GM23338 (cell line): ENCODE data around the gene SPC24. TPM values are rescaled to one million over a fixed set of nuclear protein-coding genes. Genes with fewer than 3 reads are reported as not detected.

Experiments
- ATAC-seq: fragments of 200-7000 bp; cut with Tn5 transposase; 3 replicates; pipeline ENCODE4 v1.9.1; 2020
- DNase-seq: peaks from one replicate; pipeline ENCODE4 v3.0.0-alpha.2; 2015; ENCODE audit warnings: low spot score
- H2AFZ ChIP-seq: fragments of 200-600 bp; sonication (generic); 2 replicates; pipeline ENCODE4 v1.8.0; 2016; ENCODE audit warnings: antibody characterized with exemption, mild to moderate bottlenecking, moderate library complexity
- H3F3A ChIP-seq: fragments of 200-600 bp; sonication (generic); replicated peaks from 2 replicates; pipeline ENCODE4 v1.8.0; 2017; ENCODE audit warnings: antibody characterized with exemption, mixed run types, low read depth
- H3K27ac ChIP-seq: fragments of 200-600 bp; sonication (generic); 2 replicates; pipeline ENCODE4 v1.6.1; 2016; ENCODE audit warnings: low read depth
- H3K27me3 ChIP-seq: fragments of 200-600 bp; sonication (generic); 2 replicates; pipeline ENCODE4 v1.8.0; 2016; ENCODE audit warnings: mild to moderate bottlenecking, mixed run types, moderate library complexity; ENCODE audit not compliant: insufficient read depth
- H3K36me3 ChIP-seq: fragments of 200-600 bp; sonication (generic); 2 replicates; pipeline ENCODE4 v1.8.0; 2016; ENCODE audit warnings: mild to moderate bottlenecking; ENCODE audit not compliant: insufficient read depth
- H3K4me1 ChIP-seq: fragments of 200-600 bp; sonication (generic); 2 replicates; pipeline ENCODE4 v1.8.0; 2016; ENCODE audit warnings: mild to moderate bottlenecking, moderate library complexity; ENCODE audit not compliant: insufficient read depth
- H3K4me2 ChIP-seq: fragments of 200-600 bp; sonication (generic); 2 replicates; pipeline ENCODE4 v1.7.1; 2017; ENCODE audit warnings: mixed run types
- H3K4me3 ChIP-seq: fragments of 200-600 bp; sonication (generic); 2 replicates; pipeline ENCODE4 v1.6.1; 2016; ENCODE audit warnings: mixed run types
- H3K79me2 ChIP-seq: fragments of 200-600 bp; sonication (generic); replicated peaks from 2 replicates; pipeline ENCODE4 v1.8.0; 2017; ENCODE audit warnings: mild to moderate bottlenecking; ENCODE audit not compliant: insufficient read depth
- H3K9me2 ChIP-seq: fragments of 200-600 bp; sonication (generic); 2 replicates; pipeline ENCODE4 v1.8.0; 2017; ENCODE audit not compliant: insufficient read depth
- H4K20me1 ChIP-seq: fragments of 200-600 bp; sonication (generic); replicated peaks from 2 replicates; pipeline ENCODE4 v1.8.0; 2017; ENCODE audit warnings: mild to moderate bottlenecking; ENCODE audit not compliant: insufficient read depth
- H3K27ac Mint-ChIP-seq: 2 replicates; pipeline ENCODE4 v1.8.0; 2020; ENCODE audit warnings: inconsistent platforms, mild to moderate bottlenecking, moderate library complexity, mixed read lengths
- H3K27me3 Mint-ChIP-seq: 3 replicates; pipeline ENCODE4 v1.8.0; 2022; ENCODE audit warnings: low read depth, mild to moderate bottlenecking, moderate library complexity, mixed read lengths, inconsistent platforms; ENCODE audit not compliant: insufficient read depth, poor library complexity
- H3K36me3 Mint-ChIP-seq: 3 replicates; pipeline ENCODE4 v1.8.0; 2021; ENCODE audit warnings: low read depth, mild to moderate bottlenecking, inconsistent platforms, moderate library complexity, mixed read lengths
- H3K4me1 Mint-ChIP-seq: 3 replicates; pipeline ENCODE4 v1.8.0; 2020; ENCODE audit warnings: mild to moderate bottlenecking, inconsistent platforms, mixed read lengths
- H3K4me3 Mint-ChIP-seq: 3 replicates; pipeline ENCODE4 v1.8.0; 2021; ENCODE audit warnings: moderate library complexity, mild to moderate bottlenecking, inconsistent platforms, mixed read lengths
- H3K9me3 Mint-ChIP-seq: 3 replicates; pipeline ENCODE4 v1.8.0; 2020; ENCODE audit warnings: moderate library complexity, mild to moderate bottlenecking, inconsistent platforms, mixed read lengths
- CREB1 ChIP-seq: fragments of 250-450 bp; sonication (Bioruptor Pico); IDR thresholded peaks from 2 replicates; pipeline ENCODE4 v1.5.0; 2020; ENCODE audit warnings: low read depth, mild to moderate bottlenecking, moderate library complexity
- EZH2 ChIP-seq: fragments of 200-600 bp; sonication (generic); IDR thresholded peaks from one replicate; pipeline ENCODE4 v1.8.0; 2017; ENCODE audit warnings: antibody characterized with exemption, mild to moderate bottlenecking, low read depth; ENCODE audit not compliant: unreplicated experiment
- EZH2phosphoT487 ChIP-seq: fragments of 200-600 bp; sonication (generic); IDR thresholded peaks from one replicate; pipeline ENCODE4 v1.8.1; 2018; ENCODE audit warnings: antibody characterized with exemption; ENCODE audit not compliant: unreplicated experiment
- JUNB ChIP-seq: IDR thresholded peaks from one replicate; pipeline ENCODE4 v1.6.1; 2016; ENCODE audit warnings: antibody characterized with exemption; ENCODE audit not compliant: unreplicated experiment
- NANOG ChIP-seq: IDR thresholded peaks from 2 replicates; pipeline ENCODE4 v1.6.1; 2016; ENCODE audit warnings: antibody characterized with exemption, borderline replicate concordance
- POLR2AphosphoS5 ChIP-seq: IDR thresholded peaks from 2 replicates; pipeline ENCODE4 v1.6.1; 2016; ENCODE audit warnings: antibody characterized with exemption, low read depth
- STAT1 ChIP-seq: IDR thresholded peaks from one replicate; pipeline ENCODE4 v1.6.1; 2016; ENCODE audit warnings: antibody characterized with exemption; ENCODE audit not compliant: unreplicated experiment
- ZNF114 ChIP-seq: fragments of 250-450 bp; sonication (Bioruptor Pico); IDR thresholded peaks from 2 replicates; pipeline ENCODE4 v1.5.0; 2020; ENCODE audit warnings: mild to moderate bottlenecking, moderate library complexity
- ZNF331 ChIP-seq: fragments of 250-450 bp; sonication (Bioruptor Pico); IDR thresholded peaks from 2 replicates; pipeline ENCODE4 v1.5.0; 2020; ENCODE audit warnings: low read depth, mild to moderate bottlenecking, moderate library complexity
- polyA plus RNA-seq: library from polyadenylated mRNA; unstranded; fragments of >200 nt; fragmentation: Nextera tagmentation; extraction: Ambion mirVana; gene quantifications from 2 replicates; pipeline ENCODE4 v1.2.1, GENCODE V29; 2016
- total RNA-seq: library from RNA; depleted of rRNA; stranded (reverse); fragments of >200 nt; shearing (Covaris generic); gene quantifications from 2 replicates; pipeline ENCODE4 v1.2.3, GENCODE V29; 2014
- TF ChIP-seq, protein P1 (sequence below): IDR thresholded peaks from 2 replicates; pipeline ENCODE4 v1.6.1; 2016; ENCODE audit warnings: antibody characterized with exemption
- TF ChIP-seq, protein P2 (sequence below): IDR thresholded peaks from one replicate; pipeline ENCODE4 v1.6.1; 2018; ENCODE audit warnings: antibody characterized with exemption; ENCODE audit not compliant: unreplicated experiment
- TF ChIP-seq, protein P3 (sequence below), 2 experiments: fragments of 200-600 bp in 1 of 2; sonication (generic) in 1 of 2; conservative IDR thresholded peaks; 2 replicates each; pipeline versions ENCODE4 v1.5.1 to v1.6.1; 2016 to 2017; ENCODE audit warnings: antibody characterized with exemption in 2 of 2, low read depth in 2 of 2, mild to moderate bottlenecking in 2 of 2, moderate library complexity in 1 of 2
- TF ChIP-seq, protein P4 (sequence below): fragments of 250-450 bp; sonication (Bioruptor Pico); IDR thresholded peaks from 2 replicates; pipeline ENCODE4 v1.5.0; 2020; ENCODE audit warnings: mild to moderate bottlenecking, moderate library complexity

SPC24 gene
- total and polyA plus RNA-seq, 2 experiments from 2014 or later: 38.7 to 40.6 TPM

DNA sequence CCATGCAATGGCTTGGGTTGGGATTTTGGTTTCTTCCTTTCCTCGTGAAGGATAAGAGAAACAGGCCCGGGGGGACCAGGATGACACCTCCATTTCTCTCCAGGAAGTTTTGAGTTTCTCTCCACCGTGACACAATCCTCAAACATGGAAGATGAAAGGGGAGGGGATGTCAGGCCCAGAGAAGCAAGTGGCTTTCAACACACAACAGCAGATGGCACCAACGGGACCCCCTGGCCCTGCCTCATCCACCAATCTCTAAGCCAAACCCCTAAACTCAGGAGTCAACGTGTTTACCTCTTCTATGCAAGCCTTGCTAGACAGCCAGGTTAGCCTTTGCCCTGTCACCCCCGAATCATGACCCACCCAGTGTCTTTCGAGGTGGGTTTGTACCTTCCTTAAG is 24.1 kb downstream of the SPC24 start:
- Mint-ChIP-seq H3K27ac (peak overlapping the region; percentile 85; the same call in 1 of the 2 replicates), H3K9me3 (peaks cover 6% of the 10 kb centered on the region; the same call in 2 of the 3 replicates), H3K4me3 (no peak overlapping the region), H3K36me3 (peaks cover 76% of the 10 kb centered on the region), H3K4me1 (no peaks in the 10 kb centered on the region; the same call in 2 of the 3 replicates), H3K27me3 (peaks cover 20% of the 10 kb centered on the region)
- no peaks in the 10 kb centered on the region for H3K27me3 ChIP-seq
- peaks cover 50% of the 10 kb centered on the region for H4K20me1 ChIP-seq
- peak overlapping the region; percentile 80 for H3K27ac ChIP-seq
- H3F3A ChIP-seq: peaks cover 79% of the 10 kb centered on the region
- H3K4me3 ChIP-seq: no peak overlapping the region
- H3K4me1 ChIP-seq: no peaks in the 10 kb centered on the region
- no peak overlapping the region for H3K4me2 ChIP-seq
- H3K79me2 ChIP-seq: peaks cover 5% of the 10 kb centered on the region; the same call in 1 of the 2 replicates
- TF ChIP-seq STAT1 (no peak), JUNB (no peak), POLR2AphosphoS5 (no peak), NANOG (no peak), EZH2phosphoT487 (no peak), ZNF114 (CRISPR knock-in tag) (no peak), CREB1 (CRISPR knock-in tag) (no peak), EZH2 (no peak), ZNF331 (CRISPR knock-in tag) (no peak)
- TF ChIP-seq, protein P1, sequence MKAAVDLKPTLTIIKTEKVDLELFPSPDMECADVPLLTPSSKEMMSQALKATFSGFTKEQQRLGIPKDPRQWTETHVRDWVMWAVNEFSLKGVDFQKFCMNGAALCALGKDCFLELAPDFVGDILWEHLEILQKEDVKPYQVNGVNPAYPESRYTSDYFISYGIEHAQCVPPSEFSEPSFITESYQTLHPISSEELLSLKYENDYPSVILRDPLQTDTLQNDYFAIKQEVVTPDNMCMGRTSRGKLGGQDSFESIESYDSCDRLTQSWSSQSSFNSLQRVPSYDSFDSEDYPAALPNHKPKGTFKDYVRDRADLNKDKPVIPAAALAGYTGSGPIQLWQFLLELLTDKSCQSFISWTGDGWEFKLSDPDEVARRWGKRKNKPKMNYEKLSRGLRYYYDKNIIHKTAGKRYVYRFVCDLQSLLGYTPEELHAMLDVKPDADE: no peak
- TF ChIP-seq, protein P2, sequence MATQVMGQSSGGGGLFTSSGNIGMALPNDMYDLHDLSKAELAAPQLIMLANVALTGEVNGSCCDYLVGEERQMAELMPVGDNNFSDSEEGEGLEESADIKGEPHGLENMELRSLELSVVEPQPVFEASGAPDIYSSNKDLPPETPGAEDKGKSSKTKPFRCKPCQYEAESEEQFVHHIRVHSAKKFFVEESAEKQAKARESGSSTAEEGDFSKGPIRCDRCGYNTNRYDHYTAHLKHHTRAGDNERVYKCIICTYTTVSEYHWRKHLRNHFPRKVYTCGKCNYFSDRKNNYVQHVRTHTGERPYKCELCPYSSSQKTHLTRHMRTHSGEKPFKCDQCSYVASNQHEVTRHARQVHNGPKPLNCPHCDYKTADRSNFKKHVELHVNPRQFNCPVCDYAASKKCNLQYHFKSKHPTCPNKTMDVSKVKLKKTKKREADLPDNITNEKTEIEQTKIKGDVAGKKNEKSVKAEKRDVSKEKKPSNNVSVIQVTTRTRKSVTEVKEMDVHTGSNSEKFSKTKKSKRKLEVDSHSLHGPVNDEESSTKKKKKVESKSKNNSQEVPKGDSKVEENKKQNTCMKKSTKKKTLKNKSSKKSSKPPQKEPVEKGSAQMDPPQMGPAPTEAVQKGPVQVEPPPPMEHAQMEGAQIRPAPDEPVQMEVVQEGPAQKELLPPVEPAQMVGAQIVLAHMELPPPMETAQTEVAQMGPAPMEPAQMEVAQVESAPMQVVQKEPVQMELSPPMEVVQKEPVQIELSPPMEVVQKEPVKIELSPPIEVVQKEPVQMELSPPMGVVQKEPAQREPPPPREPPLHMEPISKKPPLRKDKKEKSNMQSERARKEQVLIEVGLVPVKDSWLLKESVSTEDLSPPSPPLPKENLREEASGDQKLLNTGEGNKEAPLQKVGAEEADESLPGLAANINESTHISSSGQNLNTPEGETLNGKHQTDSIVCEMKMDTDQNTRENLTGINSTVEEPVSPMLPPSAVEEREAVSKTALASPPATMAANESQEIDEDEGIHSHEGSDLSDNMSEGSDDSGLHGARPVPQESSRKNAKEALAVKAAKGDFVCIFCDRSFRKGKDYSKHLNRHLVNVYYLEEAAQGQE: no peak
- TF ChIP-seq, protein P3, sequence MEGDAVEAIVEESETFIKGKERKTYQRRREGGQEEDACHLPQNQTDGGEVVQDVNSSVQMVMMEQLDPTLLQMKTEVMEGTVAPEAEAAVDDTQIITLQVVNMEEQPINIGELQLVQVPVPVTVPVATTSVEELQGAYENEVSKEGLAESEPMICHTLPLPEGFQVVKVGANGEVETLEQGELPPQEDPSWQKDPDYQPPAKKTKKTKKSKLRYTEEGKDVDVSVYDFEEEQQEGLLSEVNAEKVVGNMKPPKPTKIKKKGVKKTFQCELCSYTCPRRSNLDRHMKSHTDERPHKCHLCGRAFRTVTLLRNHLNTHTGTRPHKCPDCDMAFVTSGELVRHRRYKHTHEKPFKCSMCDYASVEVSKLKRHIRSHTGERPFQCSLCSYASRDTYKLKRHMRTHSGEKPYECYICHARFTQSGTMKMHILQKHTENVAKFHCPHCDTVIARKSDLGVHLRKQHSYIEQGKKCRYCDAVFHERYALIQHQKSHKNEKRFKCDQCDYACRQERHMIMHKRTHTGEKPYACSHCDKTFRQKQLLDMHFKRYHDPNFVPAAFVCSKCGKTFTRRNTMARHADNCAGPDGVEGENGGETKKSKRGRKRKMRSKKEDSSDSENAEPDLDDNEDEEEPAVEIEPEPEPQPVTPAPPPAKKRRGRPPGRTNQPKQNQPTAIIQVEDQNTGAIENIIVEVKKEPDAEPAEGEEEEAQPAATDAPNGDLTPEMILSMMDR (conservative IDR thresholded peaks at IDR 0.05; ENCODE audit: low read depth in 2 of 2): no peak
- TF ChIP-seq, protein P4, sequence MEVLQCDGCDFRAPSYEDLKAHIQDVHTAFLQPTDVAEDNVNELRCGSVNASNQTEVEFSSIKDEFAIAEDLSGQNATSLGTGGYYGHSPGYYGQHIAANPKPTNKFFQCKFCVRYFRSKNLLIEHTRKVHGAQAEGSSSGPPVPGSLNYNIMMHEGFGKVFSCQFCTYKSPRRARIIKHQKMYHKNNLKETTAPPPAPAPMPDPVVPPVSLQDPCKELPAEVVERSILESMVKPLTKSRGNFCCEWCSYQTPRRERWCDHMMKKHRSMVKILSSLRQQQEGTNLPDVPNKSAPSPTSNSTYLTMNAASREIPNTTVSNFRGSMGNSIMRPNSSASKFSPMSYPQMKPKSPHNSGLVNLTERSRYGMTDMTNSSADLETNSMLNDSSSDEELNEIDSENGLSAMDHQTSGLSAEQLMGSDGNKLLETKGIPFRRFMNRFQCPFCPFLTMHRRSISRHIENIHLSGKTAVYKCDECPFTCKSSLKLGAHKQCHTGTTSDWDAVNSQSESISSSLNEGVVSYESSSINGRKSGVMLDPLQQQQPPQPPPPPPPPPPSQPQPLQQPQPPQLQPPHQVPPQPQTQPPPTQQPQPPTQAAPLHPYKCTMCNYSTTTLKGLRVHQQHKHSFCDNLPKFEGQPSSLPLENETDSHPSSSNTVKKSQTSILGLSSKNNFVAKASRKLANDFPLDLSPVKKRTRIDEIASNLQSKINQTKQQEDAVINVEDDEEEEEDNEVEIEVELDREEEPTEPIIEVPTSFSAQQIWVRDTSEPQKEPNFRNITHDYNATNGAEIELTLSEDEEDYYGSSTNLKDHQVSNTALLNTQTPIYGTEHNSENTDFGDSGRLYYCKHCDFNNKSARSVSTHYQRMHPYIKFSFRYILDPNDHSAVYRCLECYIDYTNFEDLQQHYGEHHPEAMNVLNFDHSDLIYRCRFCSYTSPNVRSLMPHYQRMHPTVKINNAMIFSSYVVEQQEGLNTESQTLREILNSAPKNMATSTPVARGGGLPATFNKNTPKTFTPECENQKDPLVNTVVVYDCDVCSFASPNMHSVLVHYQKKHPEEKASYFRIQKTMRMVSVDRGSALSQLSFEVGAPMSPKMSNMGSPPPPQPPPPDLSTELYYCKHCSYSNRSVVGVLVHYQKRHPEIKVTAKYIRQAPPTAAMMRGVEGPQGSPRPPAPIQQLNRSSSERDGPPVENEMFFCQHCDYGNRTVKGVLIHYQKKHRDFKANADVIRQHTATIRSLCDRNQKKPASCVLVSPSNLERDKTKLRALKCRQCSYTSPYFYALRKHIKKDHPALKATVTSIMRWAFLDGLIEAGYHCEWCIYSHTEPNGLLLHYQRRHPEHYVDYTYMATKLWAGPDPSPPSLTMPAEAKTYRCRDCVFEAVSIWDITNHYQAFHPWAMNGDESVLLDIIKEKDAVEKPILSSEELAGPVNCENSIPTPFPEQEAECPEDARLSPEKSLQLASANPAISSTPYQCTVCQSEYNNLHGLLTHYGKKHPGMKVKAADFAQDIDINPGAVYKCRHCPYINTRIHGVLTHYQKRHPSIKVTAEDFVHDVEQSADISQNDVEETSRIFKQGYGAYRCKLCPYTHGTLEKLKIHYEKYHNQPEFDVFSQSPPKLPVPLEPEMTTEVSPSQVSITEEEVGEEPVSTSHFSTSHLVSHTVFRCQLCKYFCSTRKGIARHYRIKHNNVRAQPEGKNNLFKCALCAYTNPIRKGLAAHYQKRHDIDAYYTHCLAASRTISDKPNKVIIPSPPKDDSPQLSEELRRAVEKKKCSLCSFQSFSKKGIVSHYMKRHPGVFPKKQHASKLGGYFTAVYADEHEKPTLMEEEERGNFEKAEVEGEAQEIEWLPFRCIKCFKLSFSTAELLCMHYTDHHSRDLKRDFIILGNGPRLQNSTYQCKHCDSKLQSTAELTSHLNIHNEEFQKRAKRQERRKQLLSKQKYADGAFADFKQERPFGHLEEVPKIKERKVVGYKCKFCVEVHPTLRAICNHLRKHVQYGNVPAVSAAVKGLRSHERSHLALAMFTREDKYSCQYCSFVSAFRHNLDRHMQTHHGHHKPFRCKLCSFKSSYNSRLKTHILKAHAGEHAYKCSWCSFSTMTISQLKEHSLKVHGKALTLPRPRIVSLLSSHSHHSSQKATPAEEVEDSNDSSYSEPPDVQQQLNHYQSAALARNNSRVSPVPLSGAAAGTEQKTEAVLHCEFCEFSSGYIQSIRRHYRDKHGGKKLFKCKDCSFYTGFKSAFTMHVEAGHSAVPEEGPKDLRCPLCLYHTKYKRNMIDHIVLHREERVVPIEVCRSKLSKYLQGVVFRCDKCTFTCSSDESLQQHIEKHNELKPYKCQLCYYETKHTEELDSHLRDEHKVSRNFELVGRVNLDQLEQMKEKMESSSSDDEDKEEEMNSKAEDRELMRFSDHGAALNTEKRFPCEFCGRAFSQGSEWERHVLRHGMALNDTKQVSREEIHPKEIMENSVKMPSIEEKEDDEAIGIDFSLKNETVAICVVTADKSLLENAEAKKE: no peak
- DNase-seq: no peak
- ATAC-seq: no peak
- no peak overlapping the region for H2AFZ ChIP-seq
- no peaks in the 10 kb centered on the region for H3K9me2 ChIP-seq
- H3K36me3 ChIP-seq: peaks cover 67% of the 10 kb centered on the region
